H1 (cell line): ENCODE measurements around the gene ISCA2. TPM values are rescaled to one million over a fixed set of nuclear protein-coding genes. Genes with fewer than 3 reads are reported as not detected.

Source experiments
- BACH1 ChIP-seq: IDR thresholded peaks from 2 replicates; pipeline ENCODE4 v1.6.1; 2012; ENCODE audit warnings: low read length, improper control_type of control experiment
- KDM4A ChIP-seq: IDR thresholded peaks from one replicate; pipeline ENCODE4 v1.7.1; 2012; ENCODE audit warnings: low read depth, mild to moderate bottlenecking, moderate library complexity, low read length, inconsistent platforms; ENCODE audit not compliant: severe bottlenecking
- polyA plus RNA-seq, 7 experiments: library from polyadenylated mRNA; depleted of rRNA in 3 of 7; stranded (reverse) in 5 of 7; unstranded in 2 of 7; fragments of >200 nt in 5 of 7; fragments of 200-250 nt in 2 of 7; gene quantifications; 1 replicate in 5 of 7; 2 replicates in 1 of 7; 4 replicates in 1 of 7; pipeline versions ENCODE4 v1.2.1 to v1.2.3, GENCODE V29; 2011 to 2013; ENCODE audit warnings: missing spikeins in 2 of 7, mixed read lengths in 2 of 7
- total RNA-seq: library from RNA; stranded (reverse); fragmentation: NEBNext Ultra II Directional; extraction: Animal tissue kit (Norgen Biotek cat#: 25700); gene quantifications from 2 replicates; pipeline ENCODE4 v1.2.1, GENCODE V29; 2021

Gene ISCA2
- total and polyA plus RNA-seq, 2 of the 8 experiments (the other 6 are each of a cell fraction or from before 2014, with no cell fraction given) = 43.5 to 78.6 TPM

- TF ChIP-seq BACH1 (no peak), KDM4A (no peak)
These were observed 20.9 kb downstream of the ISCA2 start (continued) for GRCh38 chr14:74514471-74514941.
